Suprapubic skin (tissue), 4 donors: ENCODE measurements around the gene CLMN. TPM values are rescaled to one million over a fixed set of nuclear protein-coding genes. Genes with fewer than 3 reads are reported as not detected.

Experiments
- DNase-seq, 2 donors: peaks; one replicate each; pipeline ENCODE4 v3.0.0-alpha.2; 2019; ENCODE audit warnings: low spot score in 2 of 2
- H3K27ac ChIP-seq: fragments of 200-600 bp; sonication (generic); one replicate; pipeline ENCODE4 v1.5.1; 2019
- H3K27me3 ChIP-seq: fragments of 200-600 bp; sonication (generic); one replicate; pipeline ENCODE4 v1.5.1; 2019
- H3K36me3 ChIP-seq: fragments of 200-600 bp; sonication (generic); one replicate; pipeline ENCODE4 v1.5.1; 2019
- H3K4me1 ChIP-seq: fragments of 200-600 bp; sonication (generic); one replicate; pipeline ENCODE4 v1.5.1; 2019
- H3K4me3 ChIP-seq: fragments of 200-600 bp; sonication (generic); one replicate; pipeline ENCODE4 v1.5.1; 2019; ENCODE audit warnings: mild to moderate bottlenecking
- H3K9me3 ChIP-seq: fragments of 200-600 bp; sonication (generic); one replicate; pipeline ENCODE4 v1.5.1; 2019
- EP300 ChIP-seq: sonication (generic); formaldehyde crosslinking; IDR thresholded peaks from one replicate; pipeline ENCODE4 v1.6.1; 2017; ENCODE audit warnings: antibody characterized with exemption
- POLR2A ChIP-seq, 2 donors: fragments of 450-650 bp; IDR thresholded peaks; one replicate each; pipeline ENCODE4 v1.6.1; 2017; ENCODE audit warnings: antibody characterized with exemption in 2 of 2, mild to moderate bottlenecking in 2 of 2, moderate library complexity in 2 of 2
- POLR2AphosphoS5 ChIP-seq, 3 donors: sonication (generic); formaldehyde crosslinking; IDR thresholded peaks; one replicate each; pipeline ENCODE4 v1.6.1; 2017; ENCODE audit warnings: antibody characterized with exemption in 3 of 3
- WGBS: methylation state at CpG from one replicate; pipeline ENCODE4 v1.1.5; 2018; 5-methylcytosine and 5-hydroxymethylcytosine counted together
- total RNA-seq, 4 donors: library from RNA; depleted of rRNA; stranded (reverse); fragments of >200 nt; gene quantifications; one replicate each; pipeline ENCODE4 v1.1.0, GENCODE V29; 2016
- TF ChIP-seq, protein P1 (sequence below), 2 donors: fragments of 200-600 bp in 1 of 2; fragments of 450-650 bp in 1 of 2; sonication (generic) in 1 of 2; IDR thresholded peaks; one replicate each; pipeline ENCODE4 v1.5.1; 2016 to 2019; ENCODE audit warnings: antibody characterized with exemption in 2 of 2, mild to moderate bottlenecking in 1 of 2, moderate library complexity in 1 of 2

CLMN gene
- total RNA-seq, 4 donors from 2014 or later = 5.0 to 25.7 (median 7.0) TPM

GRCh38 chr14:95150910-95151309, 168.8 kb downstream of the CLMN start:
- Histone ChIP-seq H3K9me3 (no peaks in the 10 kb centered on the region), H3K27ac (no peak overlapping the region), H3K27me3 (no peaks in the 10 kb centered on the region), H3K36me3 (no peaks in the 10 kb centered on the region), H3K4me3 (no peak overlapping the region), H3K4me1 (peaks cover 61% of the 10 kb centered on the region)
- no peak for DNase-seq
- 70% methylated on average over 2 of the region's 2 CpGs for WGBS
- no peak for TF ChIP-seq POLR2AphosphoS5 (IDR thresholded peaks at IDR 0.05)
- TF ChIP-seq, protein P1, sequence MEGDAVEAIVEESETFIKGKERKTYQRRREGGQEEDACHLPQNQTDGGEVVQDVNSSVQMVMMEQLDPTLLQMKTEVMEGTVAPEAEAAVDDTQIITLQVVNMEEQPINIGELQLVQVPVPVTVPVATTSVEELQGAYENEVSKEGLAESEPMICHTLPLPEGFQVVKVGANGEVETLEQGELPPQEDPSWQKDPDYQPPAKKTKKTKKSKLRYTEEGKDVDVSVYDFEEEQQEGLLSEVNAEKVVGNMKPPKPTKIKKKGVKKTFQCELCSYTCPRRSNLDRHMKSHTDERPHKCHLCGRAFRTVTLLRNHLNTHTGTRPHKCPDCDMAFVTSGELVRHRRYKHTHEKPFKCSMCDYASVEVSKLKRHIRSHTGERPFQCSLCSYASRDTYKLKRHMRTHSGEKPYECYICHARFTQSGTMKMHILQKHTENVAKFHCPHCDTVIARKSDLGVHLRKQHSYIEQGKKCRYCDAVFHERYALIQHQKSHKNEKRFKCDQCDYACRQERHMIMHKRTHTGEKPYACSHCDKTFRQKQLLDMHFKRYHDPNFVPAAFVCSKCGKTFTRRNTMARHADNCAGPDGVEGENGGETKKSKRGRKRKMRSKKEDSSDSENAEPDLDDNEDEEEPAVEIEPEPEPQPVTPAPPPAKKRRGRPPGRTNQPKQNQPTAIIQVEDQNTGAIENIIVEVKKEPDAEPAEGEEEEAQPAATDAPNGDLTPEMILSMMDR (IDR thresholded peaks at IDR 0.05) = no peak
- TF ChIP-seq EP300 = no peak
- TF ChIP-seq POLR2A (IDR thresholded peaks at IDR 0.05) = no peak

- 63% methylated on average over 3 of the region's 3 CpGs for WGBS
- H3K36me3 ChIP-seq = no peaks in the 10 kb centered on the region
- peaks cover 6% of the 10 kb centered on the region for H3K9me3 ChIP-seq
- DNase-seq = no peak
- no peak for TF ChIP-seq EP300
- TF ChIP-seq POLR2AphosphoS5 (IDR thresholded peaks at IDR 0.05) = no peak
- no peak for TF ChIP-seq POLR2A (IDR thresholded peaks at IDR 0.05)
- TF ChIP-seq, protein P1 (IDR thresholded peaks at IDR 0.05) = no peak
- peaks cover 49% of the 10 kb centered on the region for H3K4me1 ChIP-seq
- no peak overlapping the region for H3K4me3 ChIP-seq
- H3K27me3 ChIP-seq = no peaks in the 10 kb centered on the region
- no peak overlapping the region for H3K27ac ChIP-seq
Observed at GRCh38 chr14:95149441-95149840, 170.3 kb downstream of the CLMN start.

GRCh38 chr14:95147597-95147996, 172.1 kb downstream of the CLMN start:
- peaks cover 56% of the 10 kb centered on the region for H3K4me1 ChIP-seq
- WGBS = 89% methylated on average over 7 of the region's 7 CpGs

DNA sequence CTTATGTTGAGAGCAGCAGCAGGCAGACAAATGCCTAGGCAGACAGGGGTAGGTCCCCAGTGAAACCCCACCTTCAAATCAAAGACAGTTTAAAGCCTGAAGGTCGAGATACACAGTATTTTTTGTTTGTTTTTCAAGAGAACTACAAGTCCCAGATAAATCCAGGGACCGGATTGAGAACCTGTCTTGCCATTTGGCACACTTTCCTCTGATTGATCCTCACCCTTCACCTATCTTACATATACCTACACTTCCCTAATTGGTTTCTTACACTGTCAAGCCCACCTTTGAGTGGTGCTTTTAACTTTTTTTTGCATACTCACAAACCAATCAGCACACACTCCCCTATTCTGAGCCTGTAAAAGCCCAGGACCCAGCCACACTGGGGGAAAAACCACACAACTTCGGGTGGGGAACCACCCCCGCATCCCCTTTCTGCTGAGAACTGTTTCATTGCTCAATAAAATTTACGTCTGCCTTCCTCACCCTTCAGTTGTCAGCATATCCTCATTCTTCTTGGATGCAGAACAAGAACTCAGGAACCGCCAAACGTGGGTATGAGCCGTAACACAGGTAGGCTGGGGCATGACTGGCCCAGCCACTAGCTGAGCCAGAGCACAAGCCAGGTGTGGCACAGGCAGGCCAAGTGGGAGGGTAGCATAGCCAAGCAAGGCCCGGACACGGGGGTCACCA, 173.5 kb downstream of the CLMN start:
- H3K4me1 ChIP-seq = peaks cover 55% of the 10 kb centered on the region
- no peaks in the 10 kb centered on the region for H3K27me3 ChIP-seq
- H3K27ac ChIP-seq = peak overlapping the region; percentile 63
- no peak overlapping the region for H3K4me3 ChIP-seq
- H3K9me3 ChIP-seq = peaks cover 6% of the 10 kb centered on the region
- 58% methylated on average over 7 of the region's 10 CpGs for WGBS
- DNase-seq = no peak
- no peaks in the 10 kb centered on the region for H3K36me3 ChIP-seq
- TF ChIP-seq EP300 (no peak), POLR2A (IDR thresholded peaks at IDR 0.05) (no peak), POLR2AphosphoS5 (IDR thresholded peaks at IDR 0.05) (no peak)
- TF ChIP-seq, protein P1 (IDR thresholded peaks at IDR 0.05) = no peak

More at GRCh38 chr14:95147597-95147996, 172.1 kb downstream of the CLMN start:
- no peaks in the 10 kb centered on the region for H3K27me3 ChIP-seq
- H3K27ac ChIP-seq = no peak overlapping the region
- TF ChIP-seq POLR2A (IDR thresholded peaks at IDR 0.05) (no peak), EP300 (no peak), POLR2AphosphoS5 (IDR thresholded peaks at IDR 0.05) (no peak)
- TF ChIP-seq, protein P1 (IDR thresholded peaks at IDR 0.05) = no peak
- DNase-seq = no peak
- H3K9me3 ChIP-seq = peaks cover 6% of the 10 kb centered on the region
- no peaks in the 10 kb centered on the region for H3K36me3 ChIP-seq
- no peak overlapping the region for H3K4me3 ChIP-seq

- TF ChIP-seq, protein P1 (IDR thresholded peaks at IDR 0.05) = no peak
- TF ChIP-seq EP300 = no peak
- no peak for TF ChIP-seq POLR2A (IDR thresholded peaks at IDR 0.05)
- no peak for TF ChIP-seq POLR2AphosphoS5 (IDR thresholded peaks at IDR 0.05)
- Histone ChIP-seq H3K36me3 (no peaks in the 10 kb centered on the region), H3K9me3 (peaks cover 6% of the 10 kb centered on the region), H3K4me1 (peaks cover 66% of the 10 kb centered on the region), H3K27me3 (no peaks in the 10 kb centered on the region), H3K27ac (no peak overlapping the region), H3K4me3 (no peak overlapping the region)
- WGBS = 96% methylated on average over 2 of the region's 2 CpGs
- DNase-seq = no peak
Observed at GRCh38 chr14:95144849-95145248, 174.9 kb downstream of the CLMN start.
